Endothelial cell of umbilical vein (primary cell): Measurements from ENCODE around the gene TDO2. TPM values are rescaled to one million over a fixed set of nuclear protein-coding genes. Genes with fewer than 3 reads are reported as not detected.
"Not testable (repeated sequence)": the region's sequence is repeated elsewhere in the genome, so short reads cannot be mapped to it uniquely, and the experiment has no call there.

ENCODE experiments used
- BruUV-seq: library from RNA; stranded (reverse); fragments of 400-500 nt; replicated peaks from 2 replicates; lab custom pipeline; 2021; lab: Mats Ljungman, UMichigan
- CTCF ChIA-PET: fragments of 300-600, 350-600 bp; sonication (Branson Sonifier 250); formaldehyde crosslinking; loops from one replicate; lab custom pipeline; 2021; ENCODE audit warnings: antibody characterized with exemption, inconsistent platforms; lab: Charles Lee
- POLR2A ChIA-PET: fragments of 300-600, 350-600 bp; sonication (Branson Sonifier 250); formaldehyde crosslinking; loops from one replicate; lab custom pipeline; 2021; ENCODE audit warnings: antibody characterized with exemption, inconsistent platforms; lab: Charles Lee
- DNase-seq: peaks from one replicate; pipeline ENCODE4 v3.0.0-alpha.2; 2011; ENCODE audit warnings: low read depth, low spot score
- FAIRE-seq: peaks from 2 replicates; lab custom pipeline; 2011; peaks lifted over from hg19 to GRCh38; lab: Jason Lieb, UNC
- H2AFZ ChIP-seq: 2 replicates; pipeline ENCODE4 v1.6.0; 2012; ENCODE audit warnings: low read depth, low read length, control low read depth, inconsistent platforms
- H3K27ac ChIP-seq: 2 replicates; pipeline ENCODE4 v1.5.1; 2011; ENCODE audit warnings: low read depth, mild to moderate bottlenecking, control low read depth, low read length, moderate library complexity; ENCODE audit not compliant: insufficient read depth
- H3K27me3 ChIP-seq, 2 experiments: 2 replicates each; pipeline versions ENCODE4 v1.6.0 to v1.6.1; 2011; ENCODE audit warnings: low read length in 2 of 2, mixed read lengths in 1 of 2; ENCODE audit not compliant: control insufficient read depth in 2 of 2, insufficient read depth in 2 of 2
- H3K36me3 ChIP-seq, 2 experiments: 2 replicates in 1 of 2; 3 replicates in 1 of 2; pipeline ENCODE4 v1.5.1; 2011; ENCODE audit warnings: low read length in 2 of 2, mild to moderate bottlenecking in 1 of 2, moderate library complexity in 1 of 2; ENCODE audit not compliant: control insufficient read depth in 2 of 2, insufficient read depth in 2 of 2; ENCODE audit errors: extremely low read depth in 1 of 2
- H3K4me1 ChIP-seq: 3 replicates; pipeline ENCODE4 v1.5.1; 2011; ENCODE audit warnings: mild to moderate bottlenecking, low read length; ENCODE audit not compliant: control insufficient read depth, insufficient read depth; ENCODE audit errors: extremely low read depth
- H3K4me2 ChIP-seq: 2 replicates; pipeline ENCODE4 v1.6.1; 2011; ENCODE audit warnings: low read length, control low read depth, mixed read lengths; ENCODE audit not compliant: insufficient read depth
- H3K4me3 ChIP-seq, 3 experiments: fragments of 200-600 bp in 1 of 3; sonication (generic), shearing (Covaris generic) in 1 of 3; replicated peaks in 1 of 3; 2 replicates each; pipeline ENCODE4 v1.5.1; 2011 to 2016; ENCODE audit warnings: control low read depth in 3 of 3, low read length in 3 of 3, mild to moderate bottlenecking in 2 of 3, inconsistent platforms in 1 of 3, low read depth in 1 of 3, moderate library complexity in 1 of 3; ENCODE audit not compliant: insufficient read depth in 1 of 3
- H3K79me2 ChIP-seq: 2 replicates; pipeline ENCODE4 v1.6.0; 2012; ENCODE audit warnings: low read length, inconsistent platforms; ENCODE audit not compliant: control insufficient read depth, insufficient read depth
- H3K9ac ChIP-seq: replicated peaks from 2 replicates; pipeline ENCODE3; 2011; ENCODE audit warnings: low read length, control low read depth; ENCODE audit not compliant: insufficient read depth; ENCODE audit errors: extremely low read depth
- H3K9me1 ChIP-seq: replicated peaks from 3 replicates; pipeline ENCODE4 v1.6.0; 2011; ENCODE audit warnings: mild to moderate bottlenecking, low read length; ENCODE audit not compliant: control insufficient read depth, insufficient read depth; ENCODE audit errors: extremely low read depth
- H3K9me3 ChIP-seq: replicated peaks from 2 replicates; pipeline ENCODE4 v1.5.1; 2012; ENCODE audit warnings: low read length, inconsistent platforms; ENCODE audit not compliant: control insufficient read depth, insufficient read depth
- H4K20me1 ChIP-seq: replicated peaks from 2 replicates; pipeline ENCODE3; 2011; ENCODE audit warnings: mild to moderate bottlenecking, low read length; ENCODE audit not compliant: control insufficient read depth, insufficient read depth; ENCODE audit errors: extremely low read depth
- EZH2 ChIP-seq: IDR thresholded peaks from 2 replicates; pipeline ENCODE4 v1.6.1; 2012; ENCODE audit warnings: borderline replicate concordance, low read depth, mild to moderate bottlenecking, moderate library complexity, low read length, inconsistent platforms; ENCODE audit not compliant: severe bottlenecking
- GATA2 ChIP-seq: IDR thresholded peaks from 2 replicates; pipeline ENCODE4 v1.7.0; 2011; ENCODE audit warnings: low read depth, mild to moderate bottlenecking, moderate library complexity, mixed read lengths, low read length; ENCODE audit not compliant: insufficient read length, insufficient read depth
- JUN ChIP-seq: IDR thresholded peaks from 2 replicates; pipeline ENCODE4 v1.6.1; 2011; ENCODE audit warnings: borderline replicate concordance, low read depth; ENCODE audit not compliant: insufficient read length, insufficient read depth
- MAX ChIP-seq: IDR thresholded peaks from 2 replicates; pipeline ENCODE4 v1.6.1; 2011; ENCODE audit not compliant: insufficient read depth, insufficient read length
- MYC ChIP-seq: IDR thresholded peaks from one replicate; pipeline ENCODE4 v1.6.1; 2011; ENCODE audit warnings: mild to moderate bottlenecking, low read depth, low read length
- POLR2A ChIP-seq: IDR thresholded peaks from 2 replicates; pipeline ENCODE4 v1.6.1; 2012; ENCODE audit warnings: low read depth, mild to moderate bottlenecking, control low read depth, low read length
- POLR2AphosphoS5 ChIP-seq: IDR thresholded peaks from 2 replicates; pipeline ENCODE4 v1.6.1; 2012; ENCODE audit warnings: low read depth, mild to moderate bottlenecking, control low read depth, low read length, moderate library complexity; ENCODE audit not compliant: insufficient read depth
- dilution Hi-C: fragments of 300-500 bp; cut with MboI; formaldehyde crosslinking; loops from one replicate; pipeline ENCODE4 v1.15.0; 2019; ENCODE audit warnings: low sequenced_read_pairs; ENCODE audit not compliant: extremely low pct_ligation_motif_present
- intact Hi-C: fragments of 100-400 bp; cut with micrococcal nuclease; formaldehyde crosslinking; loops from one replicate; pipeline ENCODE4 v1.10.0; 2022
- polyA plus RNA-seq, 4 experiments: library from polyadenylated mRNA; depleted of rRNA in 3 of 4; stranded (reverse) in 3 of 4; unstranded in 1 of 4; fragments of >200 nt; gene quantifications; 2 replicates each; pipeline versions ENCODE4 v1.2.1 to v1.2.3, GENCODE V29; 2011 to 2012; ENCODE audit warnings: missing spikeins in 1 of 4
- total RNA-seq: library from RNA; stranded (reverse); gene quantifications from 2 replicates; pipeline ENCODE4 v1.2.3, GENCODE V29; 2021

Gene TDO2
- total and polyA plus RNA-seq, 2 donors (not counting 3 experiments of a cell fraction or from before 2014, with no cell fraction given), result not detected

- FAIRE-seq (no peak), DNase-seq (no peak)
- Histone ChIP-seq H3K9me1 (no peaks in the 10 kb centered on the region), H3K27ac (no peak overlapping the region), H3K27me3 (no peaks in the 10 kb centered on the region), H3K79me2 (no peaks in the 10 kb centered on the region), H3K9ac (no peak overlapping the region), H3K36me3 (no peaks in the 10 kb centered on the region), H4K20me1 (no peaks in the 10 kb centered on the region), H3K4me1 (no peaks in the 10 kb centered on the region), H3K4me2 (no peak overlapping the region), H3K4me3 (no peak overlapping the region), H3K9me3 (no peaks in the 10 kb centered on the region), H2AFZ (no peak overlapping the region)
- intact Hi-C loops (no loop called here), dilution Hi-C loops (no loop called here)
- TF ChIP-seq GATA2 (no peak), MAX (no peak), EZH2 (no peak), POLR2A (no peak), MYC (no peak), JUN (no peak), POLR2AphosphoS5 (no peak)
- POLR2A ChIA-PET, result no interaction called here
- CTCF ChIA-PET, result no interaction called here
- no TSS peak for BruUV-seq
These were observed 28.1 kb downstream of the TDO2 start for GRCh38 chr4:155931634-155932033.

GRCh38 chr4:155934634-155935033, 31.1 kb downstream of the TDO2 start:
- intact Hi-C loops, POLR2A ChIA-PET, H3K4me2 ChIP-seq, H3K79me2 ChIP-seq, H3K9me3 ChIP-seq, CTCF ChIA-PET, H3K4me3 ChIP-seq, H3K36me3 ChIP-seq, H3K27ac ChIP-seq, DNase-seq, H3K9ac ChIP-seq, dilution Hi-C loops, H2AFZ ChIP-seq, H3K27me3 ChIP-seq, H3K9me1 ChIP-seq, H3K4me1 ChIP-seq, BruUV-seq, FAIRE-seq, H4K20me1 ChIP-seq: not testable (repeated sequence)
